Suprapubic skin (tissue), 4 donors: ENCODE results near the gene UBE2K. TPM values are rescaled to one million over a fixed set of nuclear protein-coding genes. Genes with fewer than 3 reads are reported as not detected.
"Not testable (repeated sequence)": the region's sequence is repeated elsewhere in the genome, so short reads cannot be mapped to it uniquely, and the experiment has no call there.

ENCODE experiments used
- DNase-seq, 2 donors: peaks; one replicate each; pipeline ENCODE4 v3.0.0-alpha.2; 2019; ENCODE audit warnings: low spot score in 2 of 2
- H3K27ac ChIP-seq: fragments of 200-600 bp; sonication (generic); one replicate; pipeline ENCODE4 v1.5.1; 2019
- H3K27me3 ChIP-seq: fragments of 200-600 bp; sonication (generic); one replicate; pipeline ENCODE4 v1.5.1; 2019
- H3K36me3 ChIP-seq: fragments of 200-600 bp; sonication (generic); one replicate; pipeline ENCODE4 v1.5.1; 2019
- H3K4me1 ChIP-seq: fragments of 200-600 bp; sonication (generic); one replicate; pipeline ENCODE4 v1.5.1; 2019
- H3K4me3 ChIP-seq: fragments of 200-600 bp; sonication (generic); one replicate; pipeline ENCODE4 v1.5.1; 2019; ENCODE audit warnings: mild to moderate bottlenecking
- H3K9me3 ChIP-seq: fragments of 200-600 bp; sonication (generic); one replicate; pipeline ENCODE4 v1.5.1; 2019
- EP300 ChIP-seq: sonication (generic); formaldehyde crosslinking; IDR thresholded peaks from one replicate; pipeline ENCODE4 v1.6.1; 2017; ENCODE audit warnings: antibody characterized with exemption
- POLR2A ChIP-seq, 2 donors: fragments of 450-650 bp; IDR thresholded peaks; one replicate each; pipeline ENCODE4 v1.6.1; 2017; ENCODE audit warnings: antibody characterized with exemption in 2 of 2, mild to moderate bottlenecking in 2 of 2, moderate library complexity in 2 of 2
- POLR2AphosphoS5 ChIP-seq, 3 donors: sonication (generic); formaldehyde crosslinking; IDR thresholded peaks; one replicate each; pipeline ENCODE4 v1.6.1; 2017; ENCODE audit warnings: antibody characterized with exemption in 3 of 3
- WGBS: methylation state at CpG from one replicate; pipeline ENCODE4 v1.1.5; 2018; 5-methylcytosine and 5-hydroxymethylcytosine counted together
- total RNA-seq, 4 donors: library from RNA; depleted of rRNA; stranded (reverse); fragments of >200 nt; gene quantifications; one replicate each; pipeline ENCODE4 v1.1.0, GENCODE V29; 2016
- TF ChIP-seq, protein P1 (sequence below), 2 donors: fragments of 200-600 bp in 1 of 2; fragments of 450-650 bp in 1 of 2; sonication (generic) in 1 of 2; IDR thresholded peaks; one replicate each; pipeline ENCODE4 v1.5.1; 2016 to 2019; ENCODE audit warnings: antibody characterized with exemption in 2 of 2, mild to moderate bottlenecking in 1 of 2, moderate library complexity in 1 of 2

The UBE2K gene
- total RNA-seq, 4 donors from 2014 or later: 23.0 to 37.2 (median 31.8) TPM

DNA sequence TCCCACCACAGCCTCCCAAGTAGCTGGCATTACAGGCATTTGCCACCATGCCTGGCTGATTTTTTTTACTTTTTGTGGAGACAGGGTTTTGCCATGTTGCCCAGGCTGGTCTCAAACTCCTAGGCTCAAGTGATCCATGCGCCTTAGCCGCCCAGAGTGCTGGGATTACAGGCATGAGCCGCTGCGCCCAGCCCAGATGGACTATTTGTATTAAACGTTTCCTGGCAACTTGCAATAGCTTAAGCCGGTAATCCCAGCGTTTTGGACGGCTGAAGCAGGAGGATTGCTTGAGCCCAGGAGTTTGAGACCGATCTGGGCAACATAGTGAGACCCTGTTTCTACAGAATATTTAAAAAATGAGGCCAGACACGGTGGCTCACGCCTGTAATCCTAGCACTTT is 18.4 kb downstream of the UBE2K start:
- WGBS: 95% methylated on average over 11 of the region's 11 CpGs
- Histone ChIP-seq H3K4me3 (no peak overlapping the region), H3K9me3 (no peaks in the 10 kb centered on the region), H3K27ac (no peak overlapping the region), H3K27me3 (no peaks in the 10 kb centered on the region), H3K36me3 (peaks cover 4% of the 10 kb centered on the region), H3K4me1 (peaks cover 24% of the 10 kb centered on the region)
- DNase-seq: no peak
- TF ChIP-seq POLR2AphosphoS5 (IDR thresholded peaks at IDR 0.05) (no peak), POLR2A (IDR thresholded peaks at IDR 0.05) (no peak), EP300 (no peak)
- TF ChIP-seq, protein P1, sequence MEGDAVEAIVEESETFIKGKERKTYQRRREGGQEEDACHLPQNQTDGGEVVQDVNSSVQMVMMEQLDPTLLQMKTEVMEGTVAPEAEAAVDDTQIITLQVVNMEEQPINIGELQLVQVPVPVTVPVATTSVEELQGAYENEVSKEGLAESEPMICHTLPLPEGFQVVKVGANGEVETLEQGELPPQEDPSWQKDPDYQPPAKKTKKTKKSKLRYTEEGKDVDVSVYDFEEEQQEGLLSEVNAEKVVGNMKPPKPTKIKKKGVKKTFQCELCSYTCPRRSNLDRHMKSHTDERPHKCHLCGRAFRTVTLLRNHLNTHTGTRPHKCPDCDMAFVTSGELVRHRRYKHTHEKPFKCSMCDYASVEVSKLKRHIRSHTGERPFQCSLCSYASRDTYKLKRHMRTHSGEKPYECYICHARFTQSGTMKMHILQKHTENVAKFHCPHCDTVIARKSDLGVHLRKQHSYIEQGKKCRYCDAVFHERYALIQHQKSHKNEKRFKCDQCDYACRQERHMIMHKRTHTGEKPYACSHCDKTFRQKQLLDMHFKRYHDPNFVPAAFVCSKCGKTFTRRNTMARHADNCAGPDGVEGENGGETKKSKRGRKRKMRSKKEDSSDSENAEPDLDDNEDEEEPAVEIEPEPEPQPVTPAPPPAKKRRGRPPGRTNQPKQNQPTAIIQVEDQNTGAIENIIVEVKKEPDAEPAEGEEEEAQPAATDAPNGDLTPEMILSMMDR (IDR thresholded peaks at IDR 0.05): no peak

DNA sequence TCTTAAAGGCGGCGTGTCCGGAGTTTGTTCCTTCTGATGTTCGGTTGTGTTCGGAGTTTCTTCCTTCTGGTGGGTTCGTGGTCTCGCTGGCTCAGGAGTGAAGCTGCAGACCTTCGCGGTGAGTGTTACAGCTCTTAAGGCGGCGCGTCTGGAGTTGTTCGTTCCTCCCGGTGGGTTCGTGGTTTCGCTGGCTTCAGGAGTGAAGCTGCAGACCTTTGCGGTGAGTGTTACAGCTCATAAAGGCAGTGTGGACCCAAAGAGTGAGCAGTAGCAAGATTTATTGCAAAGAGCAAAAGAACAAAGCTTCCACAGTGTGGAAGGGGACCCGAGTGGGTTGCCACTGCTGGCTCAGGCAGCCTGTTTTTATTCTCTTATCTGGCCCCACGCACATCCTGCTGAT is 19.8 kb downstream of the UBE2K start:
- 84% methylated on average over 12 of the region's 19 CpGs for WGBS

DNA sequence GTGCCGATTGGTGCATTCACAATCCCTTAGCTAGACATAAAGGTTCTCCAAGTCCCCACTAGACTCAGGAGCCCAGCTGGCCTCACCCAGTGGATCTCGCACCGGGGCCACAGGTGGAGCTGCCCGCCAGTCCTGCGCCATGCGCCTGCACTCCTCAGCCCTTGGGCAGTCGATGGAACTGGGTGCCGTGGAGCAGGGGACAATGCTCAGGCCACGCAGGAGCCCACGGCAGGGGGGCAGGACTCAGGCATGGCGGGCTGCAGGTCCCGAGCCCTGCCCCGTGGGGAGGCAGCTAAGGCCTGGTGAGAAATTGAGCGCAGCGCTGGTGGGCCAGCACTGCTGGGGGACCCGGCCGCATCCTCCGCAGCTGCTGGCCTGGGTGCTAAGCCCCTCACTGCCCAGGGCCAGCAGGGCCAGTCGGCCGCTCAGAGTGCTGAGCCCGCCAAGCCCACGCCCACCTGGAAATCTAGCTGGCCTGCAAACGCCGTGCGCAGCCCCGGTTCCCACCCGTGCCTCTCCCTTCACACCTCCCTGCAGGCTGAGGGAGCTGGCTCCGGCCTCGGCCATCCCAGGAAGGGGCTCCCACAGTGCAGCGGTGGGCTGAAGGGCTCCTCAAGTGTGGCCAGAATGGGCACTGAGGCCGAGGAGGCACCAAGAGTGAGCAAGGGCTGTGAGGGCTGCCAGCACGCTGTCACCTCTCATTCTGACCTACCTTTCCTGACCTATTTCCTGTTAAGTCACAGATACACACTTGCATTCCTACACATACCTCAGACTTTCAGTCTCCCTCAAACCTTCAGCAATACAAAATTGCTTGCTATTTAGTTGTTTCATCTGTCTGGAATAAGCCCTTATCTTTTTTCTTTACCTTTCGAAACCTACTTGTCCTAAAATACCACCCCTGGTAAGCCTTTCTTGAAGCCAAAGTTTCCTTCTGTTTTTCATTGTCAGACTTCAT is 20.7 kb downstream of the UBE2K start:
- H3K4me1 ChIP-seq: peaks cover 24% of the 10 kb centered on the region
- 90% methylated on average over 13 of the region's 33 CpGs for WGBS

More for the DNA sequence above, 19.8 kb downstream of the UBE2K start:
- H3K27ac ChIP-seq, H3K9me3 ChIP-seq, H3K27me3 ChIP-seq, DNase-seq, H3K36me3 ChIP-seq, H3K4me3 ChIP-seq: not testable (repeated sequence)
- H3K4me1 ChIP-seq: peaks cover 24% of the 10 kb centered on the region

DNA sequence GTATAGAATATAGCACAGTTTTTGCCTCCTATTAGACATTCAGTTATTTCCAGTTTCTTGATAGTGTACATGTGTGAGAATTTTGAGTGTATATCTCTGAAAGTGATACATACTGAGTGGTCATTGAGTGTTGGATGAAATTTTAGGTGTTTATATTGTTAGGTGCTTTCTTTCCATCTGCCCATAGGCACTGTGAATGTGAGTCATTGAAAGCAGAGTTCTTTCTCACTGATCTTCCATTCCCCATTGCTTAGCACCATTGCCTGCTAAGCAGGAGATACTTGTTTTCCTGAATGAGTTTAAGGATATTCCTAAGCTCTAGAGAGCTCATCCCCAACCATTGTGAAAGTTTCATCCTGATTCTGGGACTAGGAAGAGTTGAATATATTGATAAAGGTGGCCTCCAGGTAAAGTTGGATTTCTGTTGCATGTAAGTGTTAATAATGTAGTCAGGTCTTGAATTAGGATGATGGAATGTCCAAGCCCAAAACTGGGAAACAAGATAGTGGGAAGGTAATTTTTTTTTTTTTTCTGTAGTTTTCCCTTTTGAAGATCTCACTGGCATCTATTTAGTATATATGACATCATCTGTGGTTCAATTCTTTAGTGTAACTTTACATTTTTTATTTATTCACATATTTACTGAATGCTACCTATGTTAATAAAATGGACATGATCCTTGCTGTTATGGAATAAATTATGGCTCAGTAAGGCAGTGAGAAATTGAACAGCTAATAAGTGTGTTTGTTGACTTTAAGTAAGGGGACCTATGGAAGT is 22.1 kb downstream of the UBE2K start:
- no peaks in the 10 kb centered on the region for H3K27me3 ChIP-seq
- no peaks in the 10 kb centered on the region for H3K9me3 ChIP-seq
- DNase-seq: no peak
- peaks cover 20% of the 10 kb centered on the region for H3K4me1 ChIP-seq
- TF ChIP-seq POLR2A (IDR thresholded peaks at IDR 0.05) (no peak), EP300 (no peak), POLR2AphosphoS5 (IDR thresholded peaks at IDR 0.05) (no peak)
- TF ChIP-seq, protein P1 (IDR thresholded peaks at IDR 0.05): no peak
- peaks cover 4% of the 10 kb centered on the region for H3K36me3 ChIP-seq
- H3K4me3 ChIP-seq: no peak overlapping the region
- no peak overlapping the region for H3K27ac ChIP-seq

More for the DNA sequence above, 20.7 kb downstream of the UBE2K start:
- H3K9me3 ChIP-seq: no peaks in the 10 kb centered on the region
- no peak overlapping the region for H3K4me3 ChIP-seq
- no peak for DNase-seq
- H3K36me3 ChIP-seq: peaks cover 4% of the 10 kb centered on the region
- no peaks in the 10 kb centered on the region for H3K27me3 ChIP-seq
- no peak overlapping the region for H3K27ac ChIP-seq
- TF ChIP-seq EP300 (no peak), POLR2AphosphoS5 (IDR thresholded peaks at IDR 0.05) (no peak), POLR2A (IDR thresholded peaks at IDR 0.05) (no peak)
- TF ChIP-seq, protein P1 (IDR thresholded peaks at IDR 0.05): no peak

DNA sequence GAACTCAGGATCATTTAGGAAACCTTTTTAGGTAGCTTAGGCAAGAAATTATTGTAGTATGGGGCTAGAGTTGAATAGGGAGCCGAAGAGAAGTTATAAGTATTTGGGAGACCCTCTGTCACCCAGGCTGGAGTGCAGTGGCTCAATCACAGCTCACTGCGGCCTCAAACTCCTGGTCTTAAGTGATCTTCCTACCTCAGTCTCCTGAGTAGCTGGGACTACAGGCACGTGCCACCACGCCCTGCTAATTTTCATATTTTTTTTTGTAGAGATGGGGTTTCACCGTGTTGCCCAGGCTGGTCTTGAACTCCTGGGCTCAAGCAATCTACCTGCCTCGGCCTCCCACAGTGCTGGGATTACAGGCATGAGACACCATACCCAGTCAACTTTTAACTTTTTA is 23.3 kb downstream of the UBE2K start:
- H3K27ac ChIP-seq, DNase-seq, H3K4me3 ChIP-seq, H3K27me3 ChIP-seq, H3K36me3 ChIP-seq, H3K9me3 ChIP-seq: not testable (repeated sequence)
- WGBS: 69% methylated on average over 6 of the region's 6 CpGs
- peaks cover 20% of the 10 kb centered on the region for H3K4me1 ChIP-seq

DNA sequence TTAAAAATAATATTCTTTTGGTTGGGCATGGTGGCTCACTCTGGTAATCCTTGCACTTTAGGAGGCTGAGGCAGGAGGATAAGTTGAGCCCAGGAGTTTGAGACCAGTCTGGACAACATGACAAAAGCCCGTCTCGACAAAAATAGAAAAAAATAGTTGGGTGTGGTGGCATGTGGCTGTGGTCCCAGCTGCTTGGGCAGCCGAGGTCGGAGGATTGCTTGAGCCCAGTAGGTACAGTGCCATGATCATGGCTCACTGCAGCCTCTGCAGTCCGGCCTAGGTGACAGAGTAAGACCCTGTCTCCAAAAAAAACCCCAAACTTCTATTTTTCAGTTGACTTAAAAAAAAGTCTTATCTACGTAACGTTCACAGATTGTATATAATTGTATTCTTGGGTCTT is 23.9 kb downstream of the UBE2K start:
- no peaks in the 10 kb centered on the region for H3K9me3 ChIP-seq
- WGBS: 61% methylated on average over 7 of the region's 7 CpGs
- peaks cover 20% of the 10 kb centered on the region for H3K4me1 ChIP-seq
- no peak for DNase-seq
- H3K27me3 ChIP-seq: no peaks in the 10 kb centered on the region
- no peak overlapping the region for H3K4me3 ChIP-seq
- TF ChIP-seq POLR2AphosphoS5 (IDR thresholded peaks at IDR 0.05) (no peak), EP300 (no peak), POLR2A (IDR thresholded peaks at IDR 0.05) (no peak)
- TF ChIP-seq, protein P1 (IDR thresholded peaks at IDR 0.05): no peak
- no peak overlapping the region for H3K27ac ChIP-seq
- peaks cover 4% of the 10 kb centered on the region for H3K36me3 ChIP-seq
